HEK293 (cell line): ENCODE results near the gene ARHGAP42.

Source experiments
- CTCF ChIA-PET: fragments of 350-600 bp; formaldehyde crosslinking; extraction: SDS; loops from one replicate; lab custom pipeline; 2021; ENCODE audit warnings: antibody characterized with exemption; lab: Yijun Ruan, JAX
- POLR2A ChIA-PET: fragments of 300-600 bp; formaldehyde crosslinking; extraction: SDS; loops from one replicate; lab custom pipeline; 2020; ENCODE audit warnings: antibody characterized with exemption, inconsistent platforms; lab: Yijun Ruan, JAX
- H3K27ac ChIP-seq: fragments of 200-500 bp; sonication (Bioruptor generic); 2 replicates; pipeline ENCODE4 v1.5.1; 2014; ENCODE audit warnings: low read depth, low read length, control low read depth, inconsistent platforms; ENCODE audit errors: extremely low read depth
- H3K36me3 ChIP-seq, 2 experiments: fragments of 200-500 bp in 1 of 2; sonication (Bioruptor generic) in 1 of 2; 1 replicate in 1 of 2; 2 replicates in 1 of 2; pipeline ENCODE4 v1.5.1; 2014 to 2017; ENCODE audit warnings: inconsistent platforms in 2 of 2, low read length in 2 of 2; ENCODE audit not compliant: control insufficient read depth in 2 of 2, insufficient read depth in 1 of 2
- H3K4me1 ChIP-seq: fragments of 200-500 bp; sonication (Bioruptor generic); 2 replicates; pipeline ENCODE4 v1.5.1; 2014; ENCODE audit warnings: mild to moderate bottlenecking, low read length, inconsistent platforms; ENCODE audit not compliant: control insufficient read depth, insufficient read depth
- H3K4me3 ChIP-seq: 2 replicates; pipeline ENCODE4 v1.5.1; 2011; ENCODE audit warnings: low read depth, mild to moderate bottlenecking, control low read depth, low read length, moderate library complexity
- H3K9me3 ChIP-seq: fragments of 200-500 bp; sonication (Bioruptor generic); 2 replicates; pipeline ENCODE4 v1.5.1; 2014; ENCODE audit warnings: low read depth, low read length, inconsistent platforms; ENCODE audit not compliant: control insufficient read depth, insufficient read depth
- CTCF ChIP-seq: fragments of 450-650 bp; formaldehyde crosslinking; IDR thresholded peaks from 2 replicates; pipeline ENCODE4 v1.5.1; 2016; ENCODE audit warnings: missing biosample characterization, missing genetic modification characterization
- KLF17 ChIP-seq: fragments of 450-650 bp; formaldehyde crosslinking; IDR thresholded peaks from 2 replicates; pipeline ENCODE4 v1.5.1; 2016; ENCODE audit warnings: missing biosample characterization, missing genetic modification characterization
- TRIM28 ChIP-seq: IDR thresholded peaks from 2 replicates; pipeline ENCODE4 v1.6.1; 2011; ENCODE audit warnings: low read length, control low read depth, borderline replicate concordance
- TSHZ1 ChIP-seq: fragments of 450-650 bp; formaldehyde crosslinking; IDR thresholded peaks from 2 replicates; pipeline ENCODE4 v1.5.1; 2016; ENCODE audit warnings: missing biosample characterization, missing genetic modification characterization, borderline replicate concordance
- ZBTB7A ChIP-seq: fragments of 450-650 bp; formaldehyde crosslinking; IDR thresholded peaks from 2 replicates; pipeline ENCODE4 v1.5.1; 2016; ENCODE audit warnings: low read depth, missing biosample characterization, missing genetic modification characterization
- ZFP37 ChIP-seq: fragments of 450-650 bp; formaldehyde crosslinking; IDR thresholded peaks from 2 replicates; pipeline ENCODE4 v1.5.1; 2016; ENCODE audit warnings: missing biosample characterization, missing genetic modification characterization
- ZNF121 ChIP-seq: fragments of 450-650 bp; formaldehyde crosslinking; IDR thresholded peaks from 2 replicates; pipeline ENCODE4 v1.5.1; 2016; ENCODE audit warnings: missing biosample characterization, missing genetic modification characterization
- ZNF530 ChIP-seq: fragments of 450-650 bp; formaldehyde crosslinking; IDR thresholded peaks from 2 replicates; pipeline ENCODE4 v1.5.1; 2016; ENCODE audit warnings: low read depth, missing biosample characterization, missing genetic modification characterization
- ZNF549 ChIP-seq: fragments of 450-650 bp; IDR thresholded peaks from 2 replicates; pipeline ENCODE4 v1.5.1; 2018; ENCODE audit warnings: missing biosample characterization, missing genetic modification characterization, mild to moderate bottlenecking, inconsistent platforms, moderate library complexity
- ZNF654 ChIP-seq: fragments of 450-650 bp; formaldehyde crosslinking; IDR thresholded peaks from 2 replicates; pipeline ENCODE4 v1.5.1; 2016; ENCODE audit warnings: low read depth, missing biosample characterization, missing genetic modification characterization
- ZNF701 ChIP-seq: fragments of 450-650 bp; formaldehyde crosslinking; IDR thresholded peaks from 2 replicates; pipeline ENCODE4 v1.5.1; 2016; ENCODE audit warnings: missing biosample characterization, missing genetic modification characterization
- ZNF791 ChIP-seq: fragments of 450-650 bp; formaldehyde crosslinking; IDR thresholded peaks from 2 replicates; pipeline ENCODE4 v1.5.1; 2016; ENCODE audit warnings: missing biosample characterization, missing genetic modification characterization

Gene ARHGAP42

GRCh38 chr11:100680070-100680469 lies 7.0 kb upstream of the ARHGAP42 start:
- POLR2A ChIA-PET: no interaction called here
- Histone ChIP-seq H3K36me3 (no peaks in the 10 kb centered on the region), H3K27ac (no peak overlapping the region), H3K9me3 (no peaks in the 10 kb centered on the region), H3K4me3 (no peak overlapping the region), H3K4me1 (no peaks in the 10 kb centered on the region)
- TF ChIP-seq ZNF530 (tag by site-specific recombination) (no peak), ZNF791 (tag by site-specific recombination) (no peak)
- CTCF ChIA-PET: interaction anchor here (0.9 to 2.4 kb wide), 8 partner anchors 8 to 250 kb away, joined by 3 to 14 read pairs (median 3); no protein-coding TSS in a partner anchor

- Histone ChIP-seq H3K36me3 (no peaks in the 10 kb centered on the region), H3K4me3 (no peak overlapping the region), H3K9me3 (no peaks in the 10 kb centered on the region), H3K4me1 (no peaks in the 10 kb centered on the region), H3K27ac (no peak overlapping the region)
- CTCF ChIA-PET: interaction anchor here (0.6 to 2.6 kb wide), 20 partner anchors 8 to 485 kb away, joined by 3 to 15 read pairs (median 4); no protein-coding TSS in a partner anchor
- TF ChIP-seq ZNF121 (tag by site-specific recombination) (no peak), ZNF549 (no peak), TSHZ1 (tag by site-specific recombination) (no peak), ZNF701 (tag by site-specific recombination) (no peak), TRIM28 (0 out of 2 replicates have a peak, but pooled peaks have one; percentile 45), ZBTB7A (no peak)
- POLR2A ChIA-PET: no interaction called here
These were observed 6.0 kb upstream of the ARHGAP42 start for GRCh38 chr11:100681064-100681502.

- Histone ChIP-seq H3K36me3 (no peaks in the 10 kb centered on the region), H3K4me1 (no peaks in the 10 kb centered on the region)
- TF ChIP-seq KLF17 (tag by site-specific recombination) (no peak), ZNF654 (tag by site-specific recombination) (peak; percentile 58), CTCF (tag by site-specific recombination) (peak; percentile 17; the same call in 1 of the 2 replicates), ZFP37 (tag by site-specific recombination) (no peak)
- TF ChIP-seq, all 188 proteins: peak for 2
- Histone ChIP-seq H3K27ac (no peak overlapping the region), H3K9me3 (no peaks in the 10 kb centered on the region), H3K4me3 (no peak overlapping the region)
- CTCF ChIA-PET: interaction anchor here (0.6 to 2.6 kb wide), 23 partner anchors 10 to 257 kb away, joined by 3 to 15 read pairs (median 4); no protein-coding TSS in a partner anchor
- POLR2A ChIA-PET: no interaction called here
These were observed 4.7 kb upstream of the ARHGAP42 start for GRCh38 chr11:100682247-100682969.
